Memory B cell (primary cell): ENCODE data around the gene CDK11B.

ENCODE experiments used
- ATAC-seq: fragments of 150-1000 bp; cut with Tn5 transposase; 2 replicates; pipeline ENCODE4 v1.10.0; 2021; ENCODE audit warnings: low read depth, mild to moderate bottlenecking, moderate library complexity
- DNase-seq, 2 donors: peaks; one replicate each; pipeline ENCODE4 v3.0.0; 2022; ENCODE audit warnings: low spot score in 2 of 2
- H3K27ac Mint-ChIP-seq: one replicate; pipeline ENCODE4 v1.8.0; 2022; ENCODE audit warnings: mild to moderate bottlenecking, moderate library complexity, mixed read lengths
- H3K27me3 Mint-ChIP-seq: one replicate; pipeline ENCODE4 v1.8.0; 2022; ENCODE audit warnings: mixed read lengths
- H3K36me3 Mint-ChIP-seq: one replicate; pipeline ENCODE4 v1.8.0; 2022; ENCODE audit warnings: mild to moderate bottlenecking, mixed read lengths
- H3K4me1 Mint-ChIP-seq: one replicate; pipeline ENCODE4 v1.8.0; 2022; ENCODE audit warnings: mixed read lengths
- H3K4me3 Mint-ChIP-seq: one replicate; pipeline ENCODE4 v1.8.0; 2022; ENCODE audit warnings: mild to moderate bottlenecking, moderate library complexity, mixed read lengths
- H3K9me3 Mint-ChIP-seq: one replicate; pipeline ENCODE4 v1.8.0; 2022; ENCODE audit warnings: mixed read lengths

The CDK11B gene

GRCh38 chr1:1630191-1630964 is 28.4 kb downstream of the CDK11B start:
- ATAC-seq (peak; percentile 90), DNase-seq (peak; percentile 86 to 95)
- Mint-ChIP-seq H3K27ac (peak overlapping the region; percentile 91), H3K27me3 (peaks cover 4% of the 10 kb centered on the region), H3K4me3 (peak overlapping the region; percentile 83), H3K4me1 (peaks cover 11% of the 10 kb centered on the region), H3K9me3 (no peaks in the 10 kb centered on the region), H3K36me3 (peaks cover 2% of the 10 kb centered on the region)

DNA sequence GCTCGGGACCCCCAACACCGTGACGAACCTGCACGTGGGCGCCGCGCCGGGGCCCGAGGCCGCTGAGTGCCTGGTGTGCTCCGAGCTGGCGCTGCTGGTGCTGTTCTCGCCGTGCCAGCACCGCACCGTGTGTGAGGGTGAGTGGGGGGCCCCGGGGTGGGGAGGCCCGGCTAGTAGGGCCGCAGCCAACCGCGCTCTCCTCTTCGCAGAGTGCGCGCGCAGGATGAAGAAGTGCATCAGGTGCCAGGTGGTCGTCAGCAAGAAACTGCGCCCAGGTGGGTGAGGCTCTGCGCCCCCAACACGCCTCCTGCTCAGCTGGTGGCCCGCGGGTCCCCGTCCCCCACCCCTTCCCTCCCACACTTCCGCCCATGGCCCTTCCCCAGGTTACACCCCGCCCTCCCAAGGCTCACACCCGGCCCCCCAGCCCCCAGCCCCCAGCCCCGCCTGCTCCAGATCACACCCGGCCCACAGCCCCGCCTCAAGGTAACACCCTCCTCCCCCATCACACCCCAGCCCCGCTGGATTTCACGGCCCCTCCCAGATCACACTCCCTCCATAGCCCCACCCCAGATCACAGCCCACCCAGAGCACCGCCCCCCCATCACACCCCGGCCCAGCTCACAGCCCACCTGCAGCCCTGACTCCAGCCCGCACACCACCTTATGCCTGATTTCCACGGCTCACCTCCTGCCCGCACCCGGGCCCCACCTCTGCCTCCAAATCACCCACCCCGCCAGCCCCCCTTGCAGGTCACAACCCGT is 29.2 kb downstream of the CDK11B start:
- peak; percentile 35 for ATAC-seq
- peaks cover 11% of the 10 kb centered on the region for H3K4me1 Mint-ChIP-seq
- peaks cover 2% of the 10 kb centered on the region for H3K36me3 Mint-ChIP-seq
- H3K4me3 Mint-ChIP-seq, result peak overlapping the region; percentile 80
- H3K9me3 Mint-ChIP-seq, result no peaks in the 10 kb centered on the region
- DNase-seq, result no peak
- H3K27me3 Mint-ChIP-seq, result peaks cover 4% of the 10 kb centered on the region
- peak overlapping the region; percentile 91 for H3K27ac Mint-ChIP-seq

- peaks cover 4% of the 10 kb centered on the region for H3K27me3 Mint-ChIP-seq
- peaks cover 11% of the 10 kb centered on the region for H3K4me1 Mint-ChIP-seq
- H3K9me3 Mint-ChIP-seq, result no peaks in the 10 kb centered on the region
- peak overlapping the region; percentile 57 for H3K4me3 Mint-ChIP-seq
- H3K36me3 Mint-ChIP-seq, result peaks cover 2% of the 10 kb centered on the region
- H3K27ac Mint-ChIP-seq, result no peak overlapping the region
- ATAC-seq, result no peak
- DNase-seq, result no peak
Measured at GRCh38 chr1:1628754-1629429, 29.9 kb downstream of the CDK11B start.

GRCh38 chr1:1627829-1628753 is 30.7 kb downstream of the CDK11B start:
- no peak for ATAC-seq

DNA sequence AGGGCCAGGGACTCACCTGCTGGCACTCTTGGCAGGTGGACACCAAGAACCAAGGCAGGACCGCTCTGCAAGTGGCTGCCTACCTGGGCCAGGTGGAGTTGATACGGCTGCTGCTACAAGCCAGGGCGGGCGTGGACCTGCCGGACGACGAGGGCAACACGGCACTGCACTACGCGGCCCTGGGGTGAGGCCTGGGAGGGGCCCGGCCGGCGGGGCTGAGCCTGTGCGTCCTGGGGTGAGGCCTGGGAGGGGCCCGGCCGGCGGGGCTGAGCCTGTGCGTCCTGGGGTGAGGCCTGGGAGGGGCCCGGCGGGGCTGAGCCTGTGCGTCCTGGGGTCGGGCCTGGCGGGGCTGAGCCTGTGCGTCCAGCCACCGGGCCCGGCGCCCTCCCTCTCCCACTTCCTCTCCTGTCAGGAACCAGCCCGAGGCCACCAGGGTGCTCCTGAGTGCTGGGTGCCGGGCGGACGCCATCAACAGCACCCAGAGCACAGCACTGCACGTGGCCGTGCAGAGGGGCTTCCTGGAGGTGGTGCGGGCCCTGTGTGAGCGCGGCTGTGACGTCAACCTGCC is 31.5 kb downstream of the CDK11B start:
- no peak overlapping the region for H3K27ac Mint-ChIP-seq

More at GRCh38 chr1:1627829-1628753, 30.7 kb downstream of the CDK11B start:
- Mint-ChIP-seq H3K4me1 (peaks cover 11% of the 10 kb centered on the region), H3K9me3 (no peaks in the 10 kb centered on the region), H3K27me3 (peaks cover 4% of the 10 kb centered on the region), H3K36me3 (peaks cover 2% of the 10 kb centered on the region), H3K27ac (no peak overlapping the region), H3K4me3 (peak overlapping the region; percentile 57)
- DNase-seq, result no peak

DNA sequence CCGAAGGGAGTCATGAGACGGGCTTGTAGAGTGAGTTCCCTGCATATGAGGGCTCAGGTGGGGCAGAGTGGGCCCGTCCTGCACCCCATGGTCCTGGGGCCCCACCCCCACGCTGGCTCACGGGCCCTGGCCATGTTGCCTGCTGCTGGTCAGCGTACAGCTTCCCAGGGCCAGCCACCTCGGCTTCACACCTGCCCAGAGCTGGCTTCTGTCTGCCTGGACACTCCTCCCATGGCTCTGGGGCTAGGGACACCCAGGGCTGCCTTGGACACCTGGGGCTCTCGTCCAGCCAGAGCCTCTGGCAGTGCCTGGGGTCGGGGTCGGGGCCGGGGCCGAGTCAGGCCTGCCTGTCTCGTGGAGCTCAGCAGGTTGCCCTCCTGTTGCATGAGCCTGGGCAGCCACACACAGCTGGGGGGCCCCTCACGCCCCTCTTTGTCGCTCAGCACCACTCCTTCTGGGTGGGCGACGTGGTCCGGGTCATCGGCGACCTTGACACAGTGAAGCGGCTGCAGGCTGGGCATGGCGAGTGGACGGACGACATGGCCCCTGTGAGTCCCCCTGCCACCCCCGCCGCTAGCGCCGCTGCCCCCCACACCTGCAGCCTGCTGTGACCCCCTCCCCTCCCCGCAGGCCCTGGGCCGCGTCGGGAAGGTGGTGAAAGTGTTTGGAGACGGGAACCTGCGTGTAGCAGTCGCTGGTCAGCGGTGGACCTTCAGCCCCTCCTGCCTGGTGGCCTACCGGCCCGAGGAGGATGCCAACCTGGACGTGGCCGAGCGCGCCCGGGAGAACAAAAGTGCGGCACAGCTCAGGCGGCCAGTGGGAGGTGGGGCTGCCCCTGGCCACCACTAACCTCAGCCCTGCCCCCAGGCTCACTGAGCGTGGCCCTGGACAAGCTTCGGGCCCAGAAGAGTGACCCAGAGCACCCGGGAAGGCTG is 32.3 kb downstream of the CDK11B start:
- Mint-ChIP-seq H3K36me3 (peaks cover 2% of the 10 kb centered on the region), H3K9me3 (no peaks in the 10 kb centered on the region), H3K27ac (no peak overlapping the region), H3K27me3 (peaks cover 2% of the 10 kb centered on the region), H3K4me3 (no peak overlapping the region), H3K4me1 (peaks cover 9% of the 10 kb centered on the region)
- ATAC-seq, result no peak
- DNase-seq, result no peak

More for the DNA sequence above, 31.5 kb downstream of the CDK11B start:
- ATAC-seq (no peak), DNase-seq (no peak)
- Mint-ChIP-seq H3K4me1 (peaks cover 11% of the 10 kb centered on the region), H3K27me3 (peaks cover 4% of the 10 kb centered on the region), H3K4me3 (no peak overlapping the region), H3K36me3 (peaks cover 2% of the 10 kb centered on the region), H3K9me3 (no peaks in the 10 kb centered on the region)

- peaks cover 2% of the 10 kb centered on the region for H3K27me3 Mint-ChIP-seq
- ATAC-seq (no peak), DNase-seq (no peak)
- no peak overlapping the region for H3K4me3 Mint-ChIP-seq
- no peaks in the 10 kb centered on the region for H3K9me3 Mint-ChIP-seq
- H3K36me3 Mint-ChIP-seq, result peaks cover 2% of the 10 kb centered on the region
- H3K27ac Mint-ChIP-seq, result no peak overlapping the region
- peaks cover 9% of the 10 kb centered on the region for H3K4me1 Mint-ChIP-seq
Measured at GRCh38 chr1:1625824-1626206, 33.0 kb downstream of the CDK11B start.

- H3K9me3 Mint-ChIP-seq, result no peaks in the 10 kb centered on the region
- H3K4me1 Mint-ChIP-seq, result peaks cover 8% of the 10 kb centered on the region
- no peak overlapping the region for H3K27ac Mint-ChIP-seq
- ATAC-seq, result no peak
- DNase-seq, result no peak
- H3K36me3 Mint-ChIP-seq, result peaks cover 2% of the 10 kb centered on the region
- H3K27me3 Mint-ChIP-seq, result peaks cover 2% of the 10 kb centered on the region
- no peak overlapping the region for H3K4me3 Mint-ChIP-seq
Measured at GRCh38 chr1:1625404-1625775, 33.4 kb downstream of the CDK11B start.

GRCh38 chr1:1624443-1625403 is 34.1 kb downstream of the CDK11B start:
- no peak overlapping the region for H3K4me3 Mint-ChIP-seq
- H3K27ac Mint-ChIP-seq, result no peak overlapping the region
- peaks cover 3% of the 10 kb centered on the region for H3K4me1 Mint-ChIP-seq
- no peaks in the 10 kb centered on the region for H3K9me3 Mint-ChIP-seq
- no peak for DNase-seq
- H3K27me3 Mint-ChIP-seq, result no peaks in the 10 kb centered on the region
- ATAC-seq, result no peak
- no peaks in the 10 kb centered on the region for H3K36me3 Mint-ChIP-seq

DNA sequence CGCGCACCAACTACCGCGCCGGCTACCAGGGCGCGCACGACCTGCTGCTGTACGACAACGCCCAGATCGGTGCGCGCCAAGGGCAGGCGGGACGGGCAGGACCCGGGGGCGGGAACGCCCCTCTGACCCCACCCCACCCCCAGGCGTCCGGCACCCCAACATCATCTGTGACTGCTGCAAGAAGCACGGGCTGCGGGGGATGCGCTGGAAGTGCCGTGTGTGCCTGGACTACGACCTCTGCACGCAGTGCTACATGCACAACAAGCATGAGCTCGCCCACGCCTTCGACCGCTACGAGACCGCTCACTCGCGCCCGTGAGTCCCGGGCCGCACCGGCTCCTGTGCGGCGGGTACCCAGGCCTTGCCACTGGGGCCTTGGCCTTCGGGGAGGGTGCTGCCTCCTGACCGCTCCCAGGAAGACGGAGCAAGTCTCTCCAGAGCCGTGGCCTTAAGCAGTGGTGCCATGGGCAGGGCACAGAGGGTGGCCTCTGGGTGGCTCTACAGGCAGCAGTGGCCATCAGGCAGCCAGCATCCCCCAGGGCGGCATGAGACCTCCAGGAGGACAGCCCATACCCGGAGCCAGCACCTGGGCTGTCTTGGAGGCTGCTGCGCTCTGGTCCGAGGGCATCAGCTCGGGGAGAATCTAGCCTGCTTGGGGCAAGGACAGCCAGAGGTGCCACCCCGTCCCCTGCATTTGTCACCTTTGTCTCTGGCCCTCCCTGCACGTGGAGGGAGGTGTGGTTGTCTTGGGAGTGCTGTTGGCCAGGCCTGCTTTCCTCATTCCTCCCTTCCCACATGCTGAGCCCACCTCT is 35.0 kb downstream of the CDK11B start:
- Mint-ChIP-seq H3K27me3 (no peaks in the 10 kb centered on the region), H3K4me3 (no peak overlapping the region), H3K27ac (no peak overlapping the region), H3K4me1 (peaks cover 2% of the 10 kb centered on the region), H3K36me3 (peaks cover under 1% of the 10 kb centered on the region), H3K9me3 (no peaks in the 10 kb centered on the region)
- DNase-seq (no peak), ATAC-seq (no peak)

- Mint-ChIP-seq H3K36me3 (peaks cover 1% of the 10 kb centered on the region), H3K27ac (no peak overlapping the region), H3K9me3 (no peaks in the 10 kb centered on the region), H3K27me3 (no peaks in the 10 kb centered on the region), H3K4me3 (no peak overlapping the region), H3K4me1 (peaks cover 2% of the 10 kb centered on the region)
- no peak for DNase-seq
- no peak for ATAC-seq
Measured at GRCh38 chr1:1623181-1623630, 35.6 kb downstream of the CDK11B start.
